AG10803 (cell line): Measurements from ENCODE around the gene RIOK3.

ENCODE experiments used
- DNase-seq: peaks from one replicate; pipeline ENCODE4 v3.0.0; 2010; ENCODE audit warnings: low read depth
- H3K4me3 ChIP-seq: 2 replicates; pipeline ENCODE4 v1.5.1; 2011; ENCODE audit warnings: mild to moderate bottlenecking, low read length, control low read depth
- CTCF ChIP-seq: conservative IDR thresholded peaks from 2 replicates; pipeline ENCODE4 v1.5.1; 2011; ENCODE audit warnings: mild to moderate bottlenecking, low read length, control low read depth, inconsistent platforms

Gene RIOK3

GRCh38 chr18:23530195-23530594 is 77.1 kb downstream of the RIOK3 start:
- no peak for TF ChIP-seq CTCF
- DNase-seq, result no peak
- H3K4me3 ChIP-seq, result no peak overlapping the region

GRCh38 chr18:23531912-23532311 is 78.8 kb downstream of the RIOK3 start:
- no peak for DNase-seq
- H3K4me3 ChIP-seq, result no peak overlapping the region
- TF ChIP-seq CTCF, result no peak
